Neuronal stem cell (in vitro differentiated cells): ENCODE measurements around the gene PIGT.

Source experiments
- DNase-seq: peaks from one replicate; pipeline ENCODE4 v3.0.0-alpha.2; 2013; ENCODE audit warnings: low spot score
- H2AFZ ChIP-seq: one replicate; pipeline ENCODE4 v1.6.1; 2013; ENCODE audit warnings: mild to moderate bottlenecking, low read length, inconsistent platforms
- H2AK5ac ChIP-seq: 2 replicates; pipeline ENCODE4 v1.6.1; 2013; ENCODE audit warnings: low read depth, mild to moderate bottlenecking, inconsistent platforms, low read length, moderate library complexity, mixed read lengths
- H2BK120ac ChIP-seq: 2 replicates; pipeline ENCODE4 v1.6.1; 2013; ENCODE audit warnings: low read depth, mild to moderate bottlenecking, inconsistent platforms, low read length, moderate library complexity, mixed read lengths
- H2BK12ac ChIP-seq: one replicate; pipeline ENCODE4 v1.6.1; 2013; ENCODE audit warnings: low read length, inconsistent platforms
- H2BK15ac ChIP-seq: 2 replicates; pipeline ENCODE4 v1.6.1; 2013; ENCODE audit warnings: mild to moderate bottlenecking, low read length, inconsistent platforms, mixed read lengths
- H2BK5ac ChIP-seq: one replicate; pipeline ENCODE4 v1.6.1; 2013; ENCODE audit warnings: inconsistent platforms, mild to moderate bottlenecking, low read length, moderate library complexity
- H3K14ac ChIP-seq: one replicate; pipeline ENCODE4 v1.6.1; 2013; ENCODE audit warnings: low read length, inconsistent platforms
- H3K18ac ChIP-seq: 2 replicates; pipeline ENCODE4 v1.6.1; 2013; ENCODE audit warnings: low read length, inconsistent platforms
- H3K23ac ChIP-seq: 2 replicates; pipeline ENCODE4 v1.6.1; 2013; ENCODE audit warnings: low read depth, mild to moderate bottlenecking, mixed read lengths, low read length, inconsistent platforms; ENCODE audit not compliant: poor library complexity
- H3K27ac ChIP-seq: replicated peaks from 3 replicates; pipeline ENCODE4 v1.5.1; 2013; ENCODE audit warnings: low read length, inconsistent platforms
- H3K27me3 ChIP-seq, 3 experiments: 2 replicates each; pipeline ENCODE4 v1.6.1; 2013; ENCODE audit warnings: low read length in 3 of 3, mild to moderate bottlenecking in 2 of 3, inconsistent platforms in 1 of 3, low read depth in 1 of 3, mixed read lengths in 1 of 3, moderate library complexity in 1 of 3; ENCODE audit not compliant: control insufficient read depth in 3 of 3, insufficient read depth in 3 of 3
- H3K36me3 ChIP-seq, 2 donors: replicated peaks in 1 of 2; 2 replicates each; pipeline ENCODE4 v1.6.1; 2013; ENCODE audit warnings: low read length in 2 of 2; ENCODE audit not compliant: control insufficient read depth in 2 of 2, insufficient read depth in 2 of 2
- H3K4ac ChIP-seq: 2 replicates; pipeline ENCODE4 v1.6.1; 2013; ENCODE audit warnings: inconsistent platforms, mild to moderate bottlenecking, low read length, moderate library complexity
- H3K4me1 ChIP-seq, 2 donors: 1 replicate in 1 of 2; 2 replicates in 1 of 2; pipeline ENCODE4 v1.6.1; 2013; ENCODE audit warnings: low read length in 2 of 2, low read depth in 1 of 2; ENCODE audit not compliant: control insufficient read depth in 2 of 2, insufficient read depth in 1 of 2
- H3K4me2 ChIP-seq: one replicate; pipeline ENCODE4 v1.6.1; 2013; ENCODE audit warnings: mild to moderate bottlenecking, low read length, inconsistent platforms; ENCODE audit not compliant: insufficient read depth, poor library complexity, severe bottlenecking
- H3K4me3 ChIP-seq, 2 donors: 2 replicates each; pipeline ENCODE4 v1.5.1; 2013; ENCODE audit warnings: low read length in 2 of 2, mild to moderate bottlenecking in 2 of 2, inconsistent platforms in 1 of 2, moderate library complexity in 1 of 2
- H3K79me1 ChIP-seq: one replicate; pipeline ENCODE4 v1.6.1; 2013; ENCODE audit warnings: low read depth, mild to moderate bottlenecking, inconsistent platforms, low read length, moderate library complexity
- H3K9ac ChIP-seq: one replicate; pipeline ENCODE4 v1.6.1; 2013; ENCODE audit warnings: mild to moderate bottlenecking, low read depth, low read length, inconsistent platforms; ENCODE audit not compliant: poor library complexity
- H3K9me3 ChIP-seq, 2 donors: replicated peaks in 1 of 2; 2 replicates each; pipeline versions ENCODE3 to v1.6.1; 2013; ENCODE audit warnings: low read length in 2 of 2, mild to moderate bottlenecking in 2 of 2, inconsistent platforms in 1 of 2, low read depth in 1 of 2, mixed read lengths in 1 of 2, moderate library complexity in 1 of 2; ENCODE audit not compliant: control insufficient read depth in 2 of 2, insufficient read depth in 1 of 2
- H4K8ac ChIP-seq: one replicate; pipeline ENCODE4 v1.6.1; 2013; ENCODE audit warnings: low read depth, mild to moderate bottlenecking, inconsistent platforms, low read length, moderate library complexity
- H4K91ac ChIP-seq: one replicate; pipeline ENCODE4 v1.6.1; 2013; ENCODE audit warnings: low read length, low read depth, mild to moderate bottlenecking, inconsistent platforms; ENCODE audit not compliant: poor library complexity
- WGBS, 2 donors: extraction: QIAGEN DNeasy Blood & Tissue Kit; methylation state at CpG; one replicate each; pipeline ENCODE4 v1.1.7; 2013; ENCODE audit warnings: missing lambda C conversion rate in 2 of 2, mixed read lengths in 1 of 2; ENCODE audit not compliant: insufficient read length in 2 of 2, insufficient replicate concordance in 1 of 2; ENCODE audit errors: extremely low coverage in 2 of 2; 5-methylcytosine and 5-hydroxymethylcytosine counted together

Gene PIGT

DNA sequence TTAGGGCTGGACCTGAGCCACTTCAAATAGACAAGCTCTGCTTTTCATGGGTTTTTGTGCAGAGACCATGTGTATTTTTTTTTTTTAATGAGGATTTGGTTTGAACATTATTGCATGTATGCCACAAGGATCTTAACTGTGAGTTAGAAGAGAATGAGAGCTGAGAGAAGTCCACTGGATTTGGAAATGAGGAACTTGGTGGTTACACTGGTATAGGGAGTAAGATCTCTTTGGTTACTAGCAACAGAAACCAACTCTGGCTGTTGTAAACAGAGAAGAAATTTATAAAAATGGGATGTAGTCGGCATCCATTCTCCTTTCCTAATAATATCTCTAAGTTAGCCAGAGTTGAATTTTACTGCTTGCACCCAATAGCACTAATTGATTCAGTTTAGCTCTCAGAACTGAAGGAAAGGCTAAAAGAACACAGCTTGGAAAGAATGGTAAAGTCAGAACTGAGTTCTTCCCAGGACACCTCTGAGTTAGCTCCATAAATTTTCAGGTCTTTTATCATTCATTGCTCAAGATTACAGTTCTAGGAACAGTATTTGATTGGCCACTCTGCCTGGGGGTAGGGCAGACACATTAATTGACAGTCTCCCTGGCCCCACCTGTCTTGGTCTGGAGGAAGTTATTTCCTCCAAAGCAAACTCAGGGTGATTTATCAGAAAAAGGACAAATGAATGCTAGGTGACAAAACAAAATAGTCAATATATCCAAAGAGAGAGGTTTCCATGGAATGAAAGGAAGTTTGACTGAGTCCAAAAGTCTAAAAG lies 49.7 kb downstream of the PIGT start:
- H3K18ac ChIP-seq, result no peak overlapping the region
- no peak overlapping the region for H2BK5ac ChIP-seq
- no peak overlapping the region for H2BK120ac ChIP-seq
- H4K8ac ChIP-seq, result no peak overlapping the region
- no peaks in the 10 kb centered on the region for H3K9me3 ChIP-seq
- no peak overlapping the region for H3K4ac ChIP-seq
- H2AK5ac ChIP-seq, result no peak overlapping the region
- H3K36me3 ChIP-seq, result no peaks in the 10 kb centered on the region
- peaks cover 0 to 2% of the 10 kb centered on the region in 2 donors for H3K4me1 ChIP-seq
- no peak overlapping the region for H2BK12ac ChIP-seq
- H3K23ac ChIP-seq, result no peak overlapping the region
- no CpG with 5 or more reads among the region's 1 CpG for WGBS, 2 donors
- no peak overlapping the region for H2BK15ac ChIP-seq
- no peak overlapping the region for H3K9ac ChIP-seq
- no peak overlapping the region for H3K27ac ChIP-seq
- DNase-seq, result no peak
- no peak overlapping the region for H3K4me3 ChIP-seq
- H3K14ac ChIP-seq, result no peak overlapping the region
- no peaks in the 10 kb centered on the region for H3K79me1 ChIP-seq
- H3K27me3 ChIP-seq, result peaks cover 0 to 35% (median 11%) of the 10 kb centered on the region in 3 experiments
- no peak overlapping the region for H3K4me2 ChIP-seq
- H4K91ac ChIP-seq, result no peak overlapping the region
- H2AFZ ChIP-seq, result no peak overlapping the region

DNA sequence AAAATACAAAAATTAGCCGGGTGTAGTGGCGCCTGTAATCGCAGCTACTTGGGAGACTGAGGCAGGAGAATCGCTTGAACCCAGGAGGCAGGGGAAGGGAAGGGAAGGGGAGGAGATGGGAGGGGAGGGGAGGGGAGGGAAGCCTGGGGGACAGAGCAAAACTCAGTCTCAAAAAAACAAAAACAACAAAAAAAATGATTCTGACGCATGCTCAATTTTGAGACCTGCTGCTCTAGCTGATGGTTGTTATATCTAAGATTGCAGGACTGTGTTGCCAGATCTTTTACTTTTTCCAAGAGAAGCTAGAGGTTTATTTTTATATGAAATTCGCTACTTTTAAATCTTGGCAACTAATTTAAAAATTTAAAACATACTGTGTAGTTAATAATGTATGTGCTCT lies 51.2 kb downstream of the PIGT start:
- no peak for DNase-seq
- no peaks in the 10 kb centered on the region for H3K36me3 ChIP-seq
- H3K18ac ChIP-seq, result no peak overlapping the region
- H3K4me2 ChIP-seq, result no peak overlapping the region
- no CpG with 5 or more reads among the region's 6 CpGs for WGBS, 2 donors
- H2BK5ac ChIP-seq, result no peak overlapping the region
- no peak overlapping the region for H3K23ac ChIP-seq
- no peak overlapping the region for H3K9ac ChIP-seq
- H4K91ac ChIP-seq, result no peak overlapping the region
- no peak overlapping the region for H2BK120ac ChIP-seq
- no peak overlapping the region for H2BK15ac ChIP-seq
- H2AK5ac ChIP-seq, result no peak overlapping the region
- no peak overlapping the region for H3K14ac ChIP-seq
- no peaks in the 10 kb centered on the region for H3K79me1 ChIP-seq
- no peak overlapping the region for H3K4ac ChIP-seq
- H3K27me3 ChIP-seq, result peaks cover 0 to 33% (median 11%) of the 10 kb centered on the region in 3 experiments
- H3K9me3 ChIP-seq, result no peaks in the 10 kb centered on the region
- no peak overlapping the region for H3K27ac ChIP-seq
- H4K8ac ChIP-seq, result no peak overlapping the region
- no peak overlapping the region for H3K4me3 ChIP-seq
- peaks cover 0 to 2% of the 10 kb centered on the region in 2 donors for H3K4me1 ChIP-seq
- H2AFZ ChIP-seq, result no peak overlapping the region
- no peak overlapping the region for H2BK12ac ChIP-seq

DNA sequence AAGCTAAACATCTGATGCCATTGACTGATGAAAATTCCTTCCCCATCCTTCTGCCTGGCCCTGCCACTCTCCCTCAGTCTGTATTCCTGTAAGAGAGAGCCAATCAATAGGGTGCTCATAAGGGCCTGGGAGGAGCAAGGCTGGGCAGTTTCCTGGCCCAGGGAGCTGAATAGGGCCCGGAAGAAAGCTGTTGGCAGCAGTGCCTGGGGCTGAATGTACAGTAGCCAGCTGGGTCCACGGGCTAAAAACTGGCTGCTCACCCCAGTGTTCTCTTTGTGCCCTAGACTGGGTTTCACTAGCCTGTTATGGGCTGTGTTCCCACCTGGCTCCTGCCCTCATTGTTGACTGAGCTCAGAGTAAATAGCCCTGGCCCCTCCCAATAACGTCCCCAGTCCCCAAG lies 51.9 kb downstream of the PIGT start:
- H3K18ac ChIP-seq, result no peak overlapping the region
- H3K14ac ChIP-seq, result no peak overlapping the region
- H3K4me2 ChIP-seq, result no peak overlapping the region
- H2BK12ac ChIP-seq, result no peak overlapping the region
- H2AK5ac ChIP-seq, result no peak overlapping the region
- no peak overlapping the region for H2BK5ac ChIP-seq
- no CpG with 5 or more reads among the region's 3 CpGs for WGBS, 2 donors
- no peaks in the 10 kb centered on the region for H3K79me1 ChIP-seq
- no peak overlapping the region for H3K23ac ChIP-seq
- no peak for DNase-seq
- H3K4me3 ChIP-seq, result no peak overlapping the region
- H3K27ac ChIP-seq, result no peak overlapping the region
- H3K9me3 ChIP-seq, result no peaks in the 10 kb centered on the region
- peaks cover 0 to 31% (median 11%) of the 10 kb centered on the region in 3 experiments for H3K27me3 ChIP-seq
- no peak overlapping the region for H3K4ac ChIP-seq
- H2BK120ac ChIP-seq, result no peak overlapping the region
- no peak overlapping the region for H4K91ac ChIP-seq
- peak overlapping the region; percentile 60 for H2AFZ ChIP-seq
- H3K36me3 ChIP-seq, result no peaks in the 10 kb centered on the region
- no peak overlapping the region for H3K9ac ChIP-seq
- H2BK15ac ChIP-seq, result no peak overlapping the region
- H3K4me1 ChIP-seq, result peaks cover 0 to 2% of the 10 kb centered on the region in 2 donors
- H4K8ac ChIP-seq, result no peak overlapping the region

DNA sequence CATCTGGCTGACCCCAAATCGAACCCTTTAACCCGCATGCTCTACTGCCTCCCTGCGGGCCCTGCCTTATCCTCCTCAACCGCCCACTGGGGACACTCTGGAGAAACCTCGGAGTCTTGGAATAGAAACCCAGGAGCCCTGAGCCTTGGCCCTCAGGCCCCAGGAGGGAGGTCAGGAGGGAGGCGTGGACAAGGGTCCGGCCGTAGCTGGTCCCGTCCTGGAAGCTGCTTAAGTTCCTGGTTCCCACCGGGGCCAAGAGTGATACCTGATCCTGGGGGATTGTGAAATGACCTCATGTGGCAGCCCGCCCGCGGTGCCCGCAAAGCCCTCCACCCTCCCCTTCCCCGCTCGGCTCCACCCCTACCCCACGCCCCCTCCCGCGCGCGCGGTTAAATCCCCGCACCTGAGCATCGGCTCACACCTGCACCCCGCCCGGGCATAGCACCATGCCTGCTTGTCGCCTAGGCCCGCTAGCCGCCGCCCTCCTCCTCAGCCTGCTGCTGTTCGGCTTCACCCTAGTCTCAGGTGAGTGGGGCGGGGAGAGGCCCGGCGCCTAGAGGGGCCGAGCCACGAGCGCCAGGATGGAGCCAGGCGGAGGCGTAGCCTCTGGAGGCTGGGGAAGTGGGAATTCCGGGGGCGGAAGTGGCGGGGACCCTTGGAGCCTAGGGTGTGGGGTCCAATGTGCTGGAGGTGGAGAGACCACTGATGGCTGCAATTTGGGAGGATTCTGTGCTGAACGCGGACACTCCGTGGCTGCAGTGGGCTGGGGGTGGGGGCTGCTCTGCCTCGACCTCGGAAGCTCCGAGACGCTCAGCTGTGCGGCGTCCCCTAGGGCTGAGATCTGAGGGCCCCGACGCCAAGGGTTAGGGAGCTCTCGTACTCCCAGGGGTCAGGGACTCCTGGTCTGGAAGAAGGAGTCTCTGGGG lies 53.7 kb downstream of the PIGT start, which contains the start of gene WFDC2:
Gene WFDC2, plus strand, starts transcription at position 418 of the 926 bp plus-strand sequence. Its CDS starts 29 bp downstream, at position 447.
- peak within 1 kb of the TSS; percentile 95 for H3K4me2 ChIP-seq
- peak within 1 kb of the TSS; percentile 97 for H2BK15ac ChIP-seq
- H3K36me3 ChIP-seq, result no peaks in the 10 kb centered on the region
- H4K91ac ChIP-seq, result peak within 1 kb of the TSS; percentile 73
- H3K27me3 ChIP-seq, result peaks cover 0 to 23% (median 11%) of the 10 kb centered on the region in 3 experiments
- peak within 1 kb of the TSS; percentile 39 for H3K4ac ChIP-seq
- peak within 1 kb of the TSS; percentile 71 for H3K23ac ChIP-seq
- no peak within 1 kb of the TSS for H3K27ac ChIP-seq
- H3K79me1 ChIP-seq, result no peaks in the 10 kb centered on the region
- no peaks in the 10 kb centered on the region for H3K9me3 ChIP-seq
- H2AFZ ChIP-seq, result peak within 1 kb of the TSS; percentile 83
- peak within 1 kb of the TSS in 1 of 2 donors; percentile 80 for H3K4me3 ChIP-seq
- H3K14ac ChIP-seq, result peak within 1 kb of the TSS; percentile 92
- peak within 1 kb of the TSS; percentile 93 for H3K18ac ChIP-seq
- no peak within 1 kb of the TSS for H2BK5ac ChIP-seq
- DNase-seq, result no peak
- no peak within 1 kb of the TSS for H4K8ac ChIP-seq
- H2BK12ac ChIP-seq, result no peak within 1 kb of the TSS
- peak within 1 kb of the TSS; percentile 73 for H2BK120ac ChIP-seq
- WGBS, 2 donors, result no CpG with 5 or more reads among the region's 54 CpGs
- peak within 1 kb of the TSS; percentile 83 for H3K9ac ChIP-seq
- H3K4me1 ChIP-seq, result peaks cover 0 to 2% of the 10 kb centered on the region in 2 donors
- peak within 1 kb of the TSS; percentile 78 for H2AK5ac ChIP-seq
